ENCODE measurements around the gene WNT9A. TPM values are rescaled to one million over a fixed set of nuclear protein-coding genes. Genes with fewer than 3 reads are reported as not detected.

The WNT9A gene
- total RNA-seq, 1 experiment from 2014 or later: 3.7 TPM

GRCh38 chr1:227901239-227901905, 46.4 kb downstream of the WNT9A start:
- Histone ChIP-seq H3K4me1 (replicated peaks) (peaks cover 13% of the 10 kb centered on the region), H3K27ac (no peak overlapping the region), H3K27me3 (replicated peaks) (no peaks in the 10 kb centered on the region), H3K9me3 (replicated peaks) (no peaks in the 10 kb centered on the region), H3K4me3 (no peak overlapping the region), H3K36me3 (no peaks in the 10 kb centered on the region)
- DNase-seq (ENCODE audit: low read depth in 1 of 2, low spot score in 2 of 2): no peak

GRCh38 chr1:227900571-227901051, 47.1 kb downstream of the WNT9A start:
- H3K27ac ChIP-seq: no peak overlapping the region
- no peak for DNase-seq (ENCODE audit: low read depth in 1 of 2, low spot score in 2 of 2)
- H3K9me3 ChIP-seq (replicated peaks): no peaks in the 10 kb centered on the region
- H3K36me3 ChIP-seq: no peaks in the 10 kb centered on the region
- no peak overlapping the region for H3K4me3 ChIP-seq
- H3K4me1 ChIP-seq (replicated peaks): peaks cover 21% of the 10 kb centered on the region
- H3K27me3 ChIP-seq (replicated peaks): no peaks in the 10 kb centered on the region

- Histone ChIP-seq H3K4me3 (no peak overlapping the region), H3K4me1 (replicated peaks) (peaks cover 24% of the 10 kb centered on the region), H3K9me3 (replicated peaks) (no peaks in the 10 kb centered on the region), H3K36me3 (no peaks in the 10 kb centered on the region), H3K27ac (no peak overlapping the region), H3K27me3 (replicated peaks) (no peaks in the 10 kb centered on the region)
- DNase-seq (ENCODE audit: low read depth in 1 of 2, low spot score in 2 of 2): peak in 1 of 2 experiments; percentile 33
These were observed 47.8 kb downstream of the WNT9A start for GRCh38 chr1:227899820-227900449.

- peak in 1 of 2 experiments; percentile 40 for DNase-seq (ENCODE audit: low read depth in 1 of 2, low spot score in 2 of 2)
- H3K4me3 ChIP-seq: no peak overlapping the region
These were observed 48.5 kb downstream of the WNT9A start for GRCh38 chr1:227899141-227899819.

GRCh38 chr1:227898502-227899140, 49.1 kb downstream of the WNT9A start:
- H3K27ac ChIP-seq: no peak overlapping the region
- H3K27me3 ChIP-seq (replicated peaks): no peaks in the 10 kb centered on the region
- no peak overlapping the region for H3K4me3 ChIP-seq
- H3K9me3 ChIP-seq (replicated peaks): no peaks in the 10 kb centered on the region
- no peaks in the 10 kb centered on the region for H3K36me3 ChIP-seq
- DNase-seq (ENCODE audit: low read depth in 1 of 2, low spot score in 2 of 2): peak in 1 of 2 experiments; percentile 34
- H3K4me1 ChIP-seq (replicated peaks): peaks cover 29% of the 10 kb centered on the region

More at GRCh38 chr1:227899141-227899819, 48.5 kb downstream of the WNT9A start:
- H3K27ac ChIP-seq: no peak overlapping the region
- peaks cover 24% of the 10 kb centered on the region for H3K4me1 ChIP-seq (replicated peaks)
- H3K36me3 ChIP-seq: no peaks in the 10 kb centered on the region
- H3K9me3 ChIP-seq (replicated peaks): no peaks in the 10 kb centered on the region
- no peaks in the 10 kb centered on the region for H3K27me3 ChIP-seq (replicated peaks)

- peak in 1 of 2 experiments; percentile 29 for DNase-seq (ENCODE audit: low read depth in 1 of 2, low spot score in 2 of 2)
- Histone ChIP-seq H3K27me3 (replicated peaks) (no peaks in the 10 kb centered on the region), H3K4me3 (no peak overlapping the region), H3K27ac (no peak overlapping the region), H3K4me1 (replicated peaks) (peaks cover 36% of the 10 kb centered on the region), H3K9me3 (replicated peaks) (no peaks in the 10 kb centered on the region), H3K36me3 (no peaks in the 10 kb centered on the region)
These were observed 49.9 kb downstream of the WNT9A start for GRCh38 chr1:227897704-227898438.

GRCh38 chr1:227896710-227897655, 50.7 kb downstream of the WNT9A start:
- DNase-seq (ENCODE audit: low read depth in 1 of 2, low spot score in 2 of 2): peak in 1 of 2 experiments; percentile 33
- H3K27ac ChIP-seq: no peak overlapping the region

GRCh38 chr1:227895828-227896685, 51.7 kb downstream of the WNT9A start:
- Histone ChIP-seq H3K27me3 (replicated peaks) (no peaks in the 10 kb centered on the region), H3K9me3 (replicated peaks) (no peaks in the 10 kb centered on the region), H3K36me3 (no peaks in the 10 kb centered on the region), H3K4me1 (replicated peaks) (peaks cover 31% of the 10 kb centered on the region), H3K27ac (peak overlapping the region; percentile 1; the same call in 1 of the 2 replicates), H3K4me3 (no peak overlapping the region)
- DNase-seq (ENCODE audit: low read depth in 1 of 2, low spot score in 2 of 2): peak; percentile 44 to 63

More at GRCh38 chr1:227896710-227897655, 50.7 kb downstream of the WNT9A start:
- Histone ChIP-seq H3K4me3 (no peak overlapping the region), H3K9me3 (replicated peaks) (no peaks in the 10 kb centered on the region), H3K4me1 (replicated peaks) (peaks cover 37% of the 10 kb centered on the region), H3K27me3 (replicated peaks) (no peaks in the 10 kb centered on the region), H3K36me3 (no peaks in the 10 kb centered on the region)

GRCh38 chr1:227894831-227895451, 52.8 kb downstream of the WNT9A start:
- peak in 1 of 2 experiments; percentile 31 for DNase-seq (ENCODE audit: low read depth in 1 of 2, low spot score in 2 of 2)
- H3K4me3 ChIP-seq: no peak overlapping the region
- H3K36me3 ChIP-seq: no peaks in the 10 kb centered on the region
- no peak overlapping the region for H3K27ac ChIP-seq
- no peaks in the 10 kb centered on the region for H3K9me3 ChIP-seq (replicated peaks)
- peaks cover 31% of the 10 kb centered on the region for H3K4me1 ChIP-seq (replicated peaks)
- no peaks in the 10 kb centered on the region for H3K27me3 ChIP-seq (replicated peaks)

GRCh38 chr1:227893949-227894721, 53.6 kb downstream of the WNT9A start:
- Histone ChIP-seq H3K27me3 (replicated peaks) (no peaks in the 10 kb centered on the region), H3K36me3 (no peaks in the 10 kb centered on the region), H3K4me3 (no peak overlapping the region), H3K27ac (no peak overlapping the region), H3K4me1 (replicated peaks) (peaks cover 31% of the 10 kb centered on the region), H3K9me3 (replicated peaks) (no peaks in the 10 kb centered on the region)
- peak in 1 of 2 experiments; percentile 36 for DNase-seq (ENCODE audit: low read depth in 1 of 2, low spot score in 2 of 2)

All from SJSA1 (cell line).